ENCODE data around the gene NT5DC3.

DNA sequence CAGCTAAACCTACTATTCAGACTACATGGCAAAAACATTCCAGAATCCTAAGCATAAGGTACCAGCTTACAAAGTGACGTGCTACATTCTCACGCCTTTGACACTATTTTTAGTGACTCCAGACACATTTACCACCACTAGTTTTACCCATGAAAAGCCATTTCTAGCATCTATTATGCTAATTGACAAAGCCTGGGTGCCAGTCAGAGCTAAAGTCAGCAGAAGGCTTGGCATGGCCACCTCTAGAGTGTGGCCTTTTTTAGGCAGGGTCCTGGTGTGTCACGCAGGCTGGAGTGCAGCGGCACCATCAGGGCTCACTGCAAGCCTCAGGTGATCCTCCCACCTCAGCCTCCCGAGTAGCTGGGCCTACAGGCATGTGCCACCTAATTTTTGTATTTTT lies 75.7 kb downstream of the NT5DC3 start:
- no peak for TF ChIP-seq POLR2A (IDR thresholded peaks at IDR 0.05)
- TF ChIP-seq, protein P1, sequence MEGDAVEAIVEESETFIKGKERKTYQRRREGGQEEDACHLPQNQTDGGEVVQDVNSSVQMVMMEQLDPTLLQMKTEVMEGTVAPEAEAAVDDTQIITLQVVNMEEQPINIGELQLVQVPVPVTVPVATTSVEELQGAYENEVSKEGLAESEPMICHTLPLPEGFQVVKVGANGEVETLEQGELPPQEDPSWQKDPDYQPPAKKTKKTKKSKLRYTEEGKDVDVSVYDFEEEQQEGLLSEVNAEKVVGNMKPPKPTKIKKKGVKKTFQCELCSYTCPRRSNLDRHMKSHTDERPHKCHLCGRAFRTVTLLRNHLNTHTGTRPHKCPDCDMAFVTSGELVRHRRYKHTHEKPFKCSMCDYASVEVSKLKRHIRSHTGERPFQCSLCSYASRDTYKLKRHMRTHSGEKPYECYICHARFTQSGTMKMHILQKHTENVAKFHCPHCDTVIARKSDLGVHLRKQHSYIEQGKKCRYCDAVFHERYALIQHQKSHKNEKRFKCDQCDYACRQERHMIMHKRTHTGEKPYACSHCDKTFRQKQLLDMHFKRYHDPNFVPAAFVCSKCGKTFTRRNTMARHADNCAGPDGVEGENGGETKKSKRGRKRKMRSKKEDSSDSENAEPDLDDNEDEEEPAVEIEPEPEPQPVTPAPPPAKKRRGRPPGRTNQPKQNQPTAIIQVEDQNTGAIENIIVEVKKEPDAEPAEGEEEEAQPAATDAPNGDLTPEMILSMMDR (IDR thresholded peaks at IDR 0.05) = no peak
- TF ChIP-seq POLR2AphosphoS5 (IDR thresholded peaks at IDR 0.05) = no peak

All from breast epithelium (tissue), 3 donors.